ENCODE results near the gene MALL. TPM values are rescaled to one million over a fixed set of nuclear protein-coding genes. Genes with fewer than 3 reads are reported as not detected.
"Not testable (repeated sequence)": the region's sequence is repeated elsewhere in the genome, so short reads cannot be mapped to it uniquely, and the experiment has no call there.

Gene MALL
- polyA plus RNA-seq, 1 experiment, result 2.4 TPM

- H3K27me3 ChIP-seq (ENCODE audit: control insufficient read depth, insufficient read depth, low read length); POLR2A ChIA-PET: not testable (repeated sequence)
These were observed 25.5 kb downstream of the MALL start for GRCh38 chr2:110090164-110090563.

GRCh38 chr2:110083757-110084156 is 31.9 kb downstream of the MALL start:
- CTCF ChIA-PET; H3K4me3 ChIP-seq (ENCODE audit: low read depth, low read length); POLR2A ChIA-PET; DNase-seq (ENCODE audit: low read depth); H3K27me3 ChIP-seq (ENCODE audit: control insufficient read depth, insufficient read depth, low read length); H3K36me3 ChIP-seq (ENCODE audit: control insufficient read depth, insufficient read depth, low read length): not testable (repeated sequence)

More at GRCh38 chr2:110090164-110090563, 25.5 kb downstream of the MALL start:
- DNase-seq (ENCODE audit: low read depth); H3K4me3 ChIP-seq (ENCODE audit: low read depth, low read length); CTCF ChIA-PET; H3K36me3 ChIP-seq (ENCODE audit: control insufficient read depth, insufficient read depth, low read length): not testable (repeated sequence)

GRCh38 chr2:110083162-110083561 is 32.5 kb downstream of the MALL start:
- CTCF ChIA-PET; POLR2A ChIA-PET; DNase-seq (ENCODE audit: low read depth); H3K36me3 ChIP-seq (ENCODE audit: control insufficient read depth, insufficient read depth, low read length); H3K27me3 ChIP-seq (ENCODE audit: control insufficient read depth, insufficient read depth, low read length); H3K4me3 ChIP-seq (ENCODE audit: low read depth, low read length): not testable (repeated sequence)

- POLR2A ChIA-PET; H3K27me3 ChIP-seq (ENCODE audit: control insufficient read depth, insufficient read depth, low read length); H3K36me3 ChIP-seq (ENCODE audit: control insufficient read depth, insufficient read depth, low read length); CTCF ChIA-PET; H3K4me3 ChIP-seq (ENCODE audit: low read depth, low read length); DNase-seq (ENCODE audit: low read depth): not testable (repeated sequence)
These were observed 37.5 kb downstream of the MALL start for GRCh38 chr2:110078104-110078503.

- DNase-seq (ENCODE audit: low read depth); H3K36me3 ChIP-seq (ENCODE audit: control insufficient read depth, insufficient read depth, low read length); H3K4me3 ChIP-seq (ENCODE audit: low read depth, low read length); H3K27me3 ChIP-seq (ENCODE audit: control insufficient read depth, insufficient read depth, low read length); POLR2A ChIA-PET; CTCF ChIA-PET: not testable (repeated sequence)
These were observed 39.7 kb downstream of the MALL start for GRCh38 chr2:110075896-110076295.

- H3K27me3 ChIP-seq (ENCODE audit: control insufficient read depth, insufficient read depth, low read length); CTCF ChIA-PET; H3K36me3 ChIP-seq (ENCODE audit: control insufficient read depth, insufficient read depth, low read length); POLR2A ChIA-PET; DNase-seq (ENCODE audit: low read depth); H3K4me3 ChIP-seq (ENCODE audit: low read depth, low read length): not testable (repeated sequence)
These were observed 45.8 kb downstream of the MALL start for GRCh38 chr2:110069869-110070268.

- H3K36me3 ChIP-seq (ENCODE audit: control insufficient read depth, insufficient read depth, low read length); POLR2A ChIA-PET; H3K4me3 ChIP-seq (ENCODE audit: low read depth, low read length); CTCF ChIA-PET; H3K27me3 ChIP-seq (ENCODE audit: control insufficient read depth, insufficient read depth, low read length); DNase-seq (ENCODE audit: low read depth): not testable (repeated sequence)
These were observed 47.5 kb downstream of the MALL start for GRCh38 chr2:110068153-110068552.

GRCh38 chr2:110062332-110062731 is 53.3 kb downstream of the MALL start:
- DNase-seq (ENCODE audit: low read depth); CTCF ChIA-PET; POLR2A ChIA-PET; H3K27me3 ChIP-seq (ENCODE audit: control insufficient read depth, insufficient read depth, low read length); H3K4me3 ChIP-seq (ENCODE audit: low read depth, low read length); H3K36me3 ChIP-seq (ENCODE audit: control insufficient read depth, insufficient read depth, low read length): not testable (repeated sequence)

GRCh38 chr2:110060550-110060949 is 55.1 kb downstream of the MALL start:
- H3K4me3 ChIP-seq (ENCODE audit: low read depth, low read length); DNase-seq (ENCODE audit: low read depth); CTCF ChIA-PET; H3K36me3 ChIP-seq (ENCODE audit: control insufficient read depth, insufficient read depth, low read length); H3K27me3 ChIP-seq (ENCODE audit: control insufficient read depth, insufficient read depth, low read length); POLR2A ChIA-PET: not testable (repeated sequence)

- H3K27me3 ChIP-seq (ENCODE audit: control insufficient read depth, insufficient read depth, low read length); POLR2A ChIA-PET; CTCF ChIA-PET; H3K36me3 ChIP-seq (ENCODE audit: control insufficient read depth, insufficient read depth, low read length); H3K4me3 ChIP-seq (ENCODE audit: low read depth, low read length); DNase-seq (ENCODE audit: low read depth): not testable (repeated sequence)
These were observed 55.8 kb downstream of the MALL start for GRCh38 chr2:110059694-110060358.

- CTCF ChIA-PET; H3K4me3 ChIP-seq (ENCODE audit: low read depth, low read length); H3K36me3 ChIP-seq (ENCODE audit: control insufficient read depth, insufficient read depth, low read length); POLR2A ChIA-PET; H3K27me3 ChIP-seq (ENCODE audit: control insufficient read depth, insufficient read depth, low read length); DNase-seq (ENCODE audit: low read depth): not testable (repeated sequence)
These were observed 56.5 kb downstream of the MALL start for GRCh38 chr2:110059009-110059693.

- CTCF ChIA-PET; H3K36me3 ChIP-seq (ENCODE audit: control insufficient read depth, insufficient read depth, low read length); DNase-seq (ENCODE audit: low read depth); H3K27me3 ChIP-seq (ENCODE audit: control insufficient read depth, insufficient read depth, low read length); H3K4me3 ChIP-seq (ENCODE audit: low read depth, low read length); POLR2A ChIA-PET: not testable (repeated sequence)
These were observed 57.6 kb downstream of the MALL start for GRCh38 chr2:110058034-110058433.

GRCh38 chr2:110055819-110056408 is 59.7 kb downstream of the MALL start:
- POLR2A ChIA-PET, CTCF ChIA-PET: not testable (repeated sequence)

More at GRCh38 chr2:110055819-110056408, 59.7 kb downstream of the MALL start:
- H3K36me3 ChIP-seq (ENCODE audit: control insufficient read depth, insufficient read depth, low read length); H3K4me3 ChIP-seq (ENCODE audit: low read depth, low read length); DNase-seq (ENCODE audit: low read depth); H3K27me3 ChIP-seq (ENCODE audit: control insufficient read depth, insufficient read depth, low read length): not testable (repeated sequence)
